Uterus (tissue), 2 donors: ENCODE measurements around the gene FHOD1.

Experiments
- CTCF ChIP-seq, 4 experiments: fragments of 200-600 bp in 2 of 4; fragments of 450-650 bp in 2 of 4; sonication (generic) in 2 of 4; IDR thresholded peaks; one replicate each; pipeline ENCODE4 v1.5.1; 2016 to 2019; ENCODE audit warnings: antibody characterized with exemption in 4 of 4, mild to moderate bottlenecking in 2 of 4, moderate library complexity in 1 of 4
- POLR2A ChIP-seq, 2 donors: fragments of 450-650 bp; IDR thresholded peaks; one replicate each; pipeline ENCODE4 v1.6.1; 2016; ENCODE audit warnings: antibody characterized with exemption in 2 of 2, mild to moderate bottlenecking in 1 of 2, moderate library complexity in 1 of 2

GRCh38 chr16:67207249-67208091 lies 39.8 kb downstream of the FHOD1 start:
- TF ChIP-seq CTCF (IDR thresholded peaks at IDR 0.05) (no peak), POLR2A (IDR thresholded peaks at IDR 0.05) (no peak)
